GM04504 (cell line): ENCODE results near the gene RUNX1.

Experiments
- DNase-seq: peaks from one replicate; pipeline ENCODE4 v3.0.0-alpha.2; 2012; ENCODE audit warnings: low read depth

The RUNX1 gene

GRCh38 chr21:34897828-34898227, 151.3 kb downstream of the RUNX1 start:
- no peak for DNase-seq

GRCh38 chr21:34894401-34894800, 154.7 kb downstream of the RUNX1 start:
- DNase-seq = no peak

- DNase-seq = no peak
Measured at GRCh38 chr21:34892209-34892608, 156.9 kb downstream of the RUNX1 start.

- no peak for DNase-seq
Measured at GRCh38 chr21:34891613-34891943, 157.5 kb downstream of the RUNX1 start.

- no peak for DNase-seq
Measured at GRCh38 chr21:34890724-34891612, 158.1 kb downstream of the RUNX1 start.

- DNase-seq = no peak
Measured at GRCh38 chr21:34890470-34890723, 158.7 kb downstream of the RUNX1 start.

- peak; percentile 69 for DNase-seq
Measured at GRCh38 chr21:34889676-34890469, 159.2 kb downstream of the RUNX1 start.

GRCh38 chr21:34889320-34889675, 159.8 kb downstream of the RUNX1 start:
- no peak for DNase-seq

- peak; percentile 94 for DNase-seq
Measured at GRCh38 chr21:34888569-34889319, 160.4 kb downstream of the RUNX1 start.

GRCh38 chr21:34887725-34888568, 161.2 kb downstream of the RUNX1 start:
- DNase-seq = peak; percentile 89

GRCh38 chr21:34887105-34887442, 162.0 kb downstream of the RUNX1 start:
- no peak for DNase-seq

GRCh38 chr21:34886240-34887104, 162.6 kb downstream of the RUNX1 start:
- DNase-seq = no peak

GRCh38 chr21:34885626-34886239, 163.4 kb downstream of the RUNX1 start:
- DNase-seq = no peak

- no peak for DNase-seq
Measured at GRCh38 chr21:34885125-34885524, 164.0 kb downstream of the RUNX1 start.

- DNase-seq = no peak
Measured at GRCh38 chr21:34884346-34884929, 164.7 kb downstream of the RUNX1 start.

- DNase-seq = no peak
Measured at GRCh38 chr21:34883491-34884271, 165.4 kb downstream of the RUNX1 start.

GRCh38 chr21:34882719-34883131, 166.4 kb downstream of the RUNX1 start:
- DNase-seq = no peak

GRCh38 chr21:34881839-34882371, 167.2 kb downstream of the RUNX1 start:
- DNase-seq = peak; percentile 64

GRCh38 chr21:34881421-34881820, 167.7 kb downstream of the RUNX1 start:
- no peak for DNase-seq
